K562 (cell line): ENCODE data around the gene KCNA10.

Experiments
- FOXP1 ChIP-seq: sonication (generic); formaldehyde crosslinking; IDR thresholded peaks from 2 replicates; pipeline ENCODE4 v1.8.0; 2022; ENCODE audit warnings: mild to moderate bottlenecking, missing genetic modification reagents
- PHF8 ChIP-seq: fragments of 200-600 bp; sonication (generic); IDR thresholded peaks from 2 replicates; pipeline ENCODE4 v1.6.1; 2012; ENCODE audit warnings: mixed run types, mild to moderate bottlenecking, inconsistent platforms, low read length, moderate library complexity, borderline replicate concordance

GRCh38 chr1:110522560-110522959, 3.6 kb upstream of the KCNA10 start:
- no peak for TF ChIP-seq FOXP1
- TF ChIP-seq PHF8, result no peak
